Ishikawa (cell line): ENCODE measurements around the gene ADGRE2.
A peak's percentile ranks its signal among the peaks of the same experiment; 100 is the strongest.

Experiments used
- CEBPB ChIP-seq: IDR thresholded peaks from 2 replicates; pipeline ENCODE4 v1.6.1; 2012
- EP300 ChIP-seq: IDR thresholded peaks from 2 replicates; pipeline ENCODE4 v1.6.1; 2012; ENCODE audit warnings: borderline replicate concordance
- RAD21 ChIP-seq: IDR thresholded peaks from 2 replicates; pipeline ENCODE4 v1.6.1; 2012; ENCODE audit warnings: low read depth
- REST ChIP-seq: IDR thresholded peaks from 2 replicates; pipeline ENCODE4 v1.6.1; 2012; ENCODE audit warnings: low read depth, mild to moderate bottlenecking
- TEAD4 ChIP-seq: IDR thresholded peaks from 2 replicates; pipeline ENCODE4 v1.6.1; 2012

GRCh38 chr19:14686411-14686810, 91.9 kb downstream of the ADGRE2 start:
- TF ChIP-seq EP300 (no peak), TEAD4 (no peak), CEBPB (no peak), RAD21 (peak; percentile 55), REST (no peak)
